ENCODE measurements around the gene FAM163B. TPM values are rescaled to one million over a fixed set of nuclear protein-coding genes. Genes with fewer than 3 reads are reported as not detected.

FAM163B gene
- total and polyA plus RNA-seq, 2 experiments from 2014 or later, result 0.60 to 1.3 TPM

DNA sequence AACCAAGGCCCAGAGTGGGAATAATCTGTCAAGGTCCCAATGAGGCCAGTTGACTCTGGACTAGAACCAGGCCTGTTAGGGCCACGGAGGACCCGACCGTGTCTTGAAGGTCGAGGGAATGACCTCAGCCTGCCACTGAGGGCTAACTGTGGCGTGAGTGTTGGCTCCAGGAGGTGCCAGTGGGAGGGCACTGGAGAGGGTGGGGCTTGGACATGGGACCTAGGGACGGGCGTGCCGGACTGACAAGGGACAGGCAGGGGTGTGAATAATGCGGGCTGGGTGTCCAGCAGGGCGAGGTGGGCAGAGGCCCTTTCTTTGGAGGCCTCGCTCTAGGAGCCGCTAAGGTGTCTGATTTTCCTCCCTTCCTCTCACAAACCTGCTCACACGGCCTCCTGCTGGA, 67.2 kb downstream of the FAM163B start:
- H3K27ac ChIP-seq (ENCODE audit: low read depth), result no peak overlapping the region
- DNase-seq (ENCODE audit: low spot score), result no peak
- H3F3A ChIP-seq (replicated peaks; ENCODE audit: low read depth), result no peaks in the 10 kb centered on the region
- no peak overlapping the region for H3K4me3 ChIP-seq
- no peaks in the 10 kb centered on the region for H3K79me2 ChIP-seq (replicated peaks; ENCODE audit: insufficient read depth)
- Mint-ChIP-seq H3K36me3 (ENCODE audit: low read depth) (no peaks in the 10 kb centered on the region; the same call in 2 of the 3 replicates), H3K4me3 (no peak overlapping the region), H3K27ac (no peak overlapping the region), H3K9me3 (no peaks in the 10 kb centered on the region), H3K4me1 (peaks cover 16% of the 10 kb centered on the region), H3K27me3 (ENCODE audit: insufficient read depth, low read depth, poor library complexity) (peaks cover 8% of the 10 kb centered on the region)
- H3K4me2 ChIP-seq, result no peak overlapping the region
- no peak for ATAC-seq
- H3K36me3 ChIP-seq (ENCODE audit: insufficient read depth), result no peaks in the 10 kb centered on the region
- no peaks in the 10 kb centered on the region for H4K20me1 ChIP-seq (replicated peaks; ENCODE audit: insufficient read depth)
- H3K4me1 ChIP-seq (ENCODE audit: insufficient read depth), result no peaks in the 10 kb centered on the region; the same call in 1 of the 2 replicates
- no peaks in the 10 kb centered on the region for H3K9me2 ChIP-seq (ENCODE audit: insufficient read depth)
- H2AFZ ChIP-seq, result no peak overlapping the region
- TF ChIP-seq POLR2AphosphoS5 (IDR thresholded peaks at IDR 0.05; ENCODE audit: low read depth), result no peak
- no peak for TF ChIP-seq JUNB (IDR thresholded peaks at IDR 0.05; ENCODE audit: unreplicated experiment)
- TF ChIP-seq STAT1 (IDR thresholded peaks at IDR 0.05; ENCODE audit: unreplicated experiment), result no peak
- TF ChIP-seq ZNF331 (CRISPR knock-in tag; IDR thresholded peaks at IDR 0.05; ENCODE audit: low read depth), result no peak
- no peak for TF ChIP-seq EZH2phosphoT487 (IDR thresholded peaks at IDR 0.05; ENCODE audit: unreplicated experiment)
- TF ChIP-seq, protein P1, sequence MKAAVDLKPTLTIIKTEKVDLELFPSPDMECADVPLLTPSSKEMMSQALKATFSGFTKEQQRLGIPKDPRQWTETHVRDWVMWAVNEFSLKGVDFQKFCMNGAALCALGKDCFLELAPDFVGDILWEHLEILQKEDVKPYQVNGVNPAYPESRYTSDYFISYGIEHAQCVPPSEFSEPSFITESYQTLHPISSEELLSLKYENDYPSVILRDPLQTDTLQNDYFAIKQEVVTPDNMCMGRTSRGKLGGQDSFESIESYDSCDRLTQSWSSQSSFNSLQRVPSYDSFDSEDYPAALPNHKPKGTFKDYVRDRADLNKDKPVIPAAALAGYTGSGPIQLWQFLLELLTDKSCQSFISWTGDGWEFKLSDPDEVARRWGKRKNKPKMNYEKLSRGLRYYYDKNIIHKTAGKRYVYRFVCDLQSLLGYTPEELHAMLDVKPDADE (IDR thresholded peaks at IDR 0.05), result no peak
- TF ChIP-seq NANOG (IDR thresholded peaks at IDR 0.05; ENCODE audit: borderline replicate concordance), result no peak
- TF ChIP-seq EZH2 (IDR thresholded peaks at IDR 0.05; ENCODE audit: low read depth, unreplicated experiment), result no peak
- no peak for TF ChIP-seq ZNF462 (CRISPR knock-in tag; IDR thresholded peaks at IDR 0.05)
- no peak for TF ChIP-seq CREB1 (CRISPR knock-in tag; IDR thresholded peaks at IDR 0.05; ENCODE audit: low read depth)
- no peak for TF ChIP-seq ZNF114 (CRISPR knock-in tag; IDR thresholded peaks at IDR 0.05)
- TF ChIP-seq, protein P2, sequence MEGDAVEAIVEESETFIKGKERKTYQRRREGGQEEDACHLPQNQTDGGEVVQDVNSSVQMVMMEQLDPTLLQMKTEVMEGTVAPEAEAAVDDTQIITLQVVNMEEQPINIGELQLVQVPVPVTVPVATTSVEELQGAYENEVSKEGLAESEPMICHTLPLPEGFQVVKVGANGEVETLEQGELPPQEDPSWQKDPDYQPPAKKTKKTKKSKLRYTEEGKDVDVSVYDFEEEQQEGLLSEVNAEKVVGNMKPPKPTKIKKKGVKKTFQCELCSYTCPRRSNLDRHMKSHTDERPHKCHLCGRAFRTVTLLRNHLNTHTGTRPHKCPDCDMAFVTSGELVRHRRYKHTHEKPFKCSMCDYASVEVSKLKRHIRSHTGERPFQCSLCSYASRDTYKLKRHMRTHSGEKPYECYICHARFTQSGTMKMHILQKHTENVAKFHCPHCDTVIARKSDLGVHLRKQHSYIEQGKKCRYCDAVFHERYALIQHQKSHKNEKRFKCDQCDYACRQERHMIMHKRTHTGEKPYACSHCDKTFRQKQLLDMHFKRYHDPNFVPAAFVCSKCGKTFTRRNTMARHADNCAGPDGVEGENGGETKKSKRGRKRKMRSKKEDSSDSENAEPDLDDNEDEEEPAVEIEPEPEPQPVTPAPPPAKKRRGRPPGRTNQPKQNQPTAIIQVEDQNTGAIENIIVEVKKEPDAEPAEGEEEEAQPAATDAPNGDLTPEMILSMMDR (conservative IDR thresholded peaks at IDR 0.05; ENCODE audit: low read depth in 2 of 2), result no peak
- TF ChIP-seq, protein P3, sequence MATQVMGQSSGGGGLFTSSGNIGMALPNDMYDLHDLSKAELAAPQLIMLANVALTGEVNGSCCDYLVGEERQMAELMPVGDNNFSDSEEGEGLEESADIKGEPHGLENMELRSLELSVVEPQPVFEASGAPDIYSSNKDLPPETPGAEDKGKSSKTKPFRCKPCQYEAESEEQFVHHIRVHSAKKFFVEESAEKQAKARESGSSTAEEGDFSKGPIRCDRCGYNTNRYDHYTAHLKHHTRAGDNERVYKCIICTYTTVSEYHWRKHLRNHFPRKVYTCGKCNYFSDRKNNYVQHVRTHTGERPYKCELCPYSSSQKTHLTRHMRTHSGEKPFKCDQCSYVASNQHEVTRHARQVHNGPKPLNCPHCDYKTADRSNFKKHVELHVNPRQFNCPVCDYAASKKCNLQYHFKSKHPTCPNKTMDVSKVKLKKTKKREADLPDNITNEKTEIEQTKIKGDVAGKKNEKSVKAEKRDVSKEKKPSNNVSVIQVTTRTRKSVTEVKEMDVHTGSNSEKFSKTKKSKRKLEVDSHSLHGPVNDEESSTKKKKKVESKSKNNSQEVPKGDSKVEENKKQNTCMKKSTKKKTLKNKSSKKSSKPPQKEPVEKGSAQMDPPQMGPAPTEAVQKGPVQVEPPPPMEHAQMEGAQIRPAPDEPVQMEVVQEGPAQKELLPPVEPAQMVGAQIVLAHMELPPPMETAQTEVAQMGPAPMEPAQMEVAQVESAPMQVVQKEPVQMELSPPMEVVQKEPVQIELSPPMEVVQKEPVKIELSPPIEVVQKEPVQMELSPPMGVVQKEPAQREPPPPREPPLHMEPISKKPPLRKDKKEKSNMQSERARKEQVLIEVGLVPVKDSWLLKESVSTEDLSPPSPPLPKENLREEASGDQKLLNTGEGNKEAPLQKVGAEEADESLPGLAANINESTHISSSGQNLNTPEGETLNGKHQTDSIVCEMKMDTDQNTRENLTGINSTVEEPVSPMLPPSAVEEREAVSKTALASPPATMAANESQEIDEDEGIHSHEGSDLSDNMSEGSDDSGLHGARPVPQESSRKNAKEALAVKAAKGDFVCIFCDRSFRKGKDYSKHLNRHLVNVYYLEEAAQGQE (IDR thresholded peaks at IDR 0.05; ENCODE audit: unreplicated experiment), result no peak
- H3K27me3 ChIP-seq (ENCODE audit: insufficient read depth), result no peaks in the 10 kb centered on the region
